NCI-H1048 (cell line): ENCODE results near the gene SHF.
"Not testable (repeated sequence)": the region's sequence is repeated elsewhere in the genome, so short reads cannot be mapped to it uniquely, and the experiment has no call there.

ENCODE experiments used
- DNase-seq: peaks from one replicate; lab custom pipeline; 2025; lab: John Stamatoyannopoulos, UW

The SHF gene, protein sequence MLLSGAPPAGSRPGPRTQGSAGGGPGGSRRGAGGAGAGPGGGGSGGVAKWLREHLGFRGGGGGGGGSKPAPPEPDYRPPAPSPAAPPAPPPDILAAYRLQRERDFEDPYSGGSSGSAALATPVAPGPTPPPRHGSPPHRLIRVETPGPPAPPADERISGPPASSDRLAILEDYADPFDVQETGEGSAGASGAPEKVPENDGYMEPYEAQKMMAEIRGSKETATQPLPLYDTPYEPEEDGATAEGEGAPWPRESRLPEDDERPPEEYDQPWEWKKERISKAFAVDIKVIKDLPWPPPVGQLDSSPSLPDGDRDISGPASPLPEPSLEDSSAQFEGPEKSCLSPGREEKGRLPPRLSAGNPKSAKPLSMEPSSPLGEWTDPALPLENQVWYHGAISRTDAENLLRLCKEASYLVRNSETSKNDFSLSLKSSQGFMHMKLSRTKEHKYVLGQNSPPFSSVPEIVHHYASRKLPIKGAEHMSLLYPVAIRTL

DNA sequence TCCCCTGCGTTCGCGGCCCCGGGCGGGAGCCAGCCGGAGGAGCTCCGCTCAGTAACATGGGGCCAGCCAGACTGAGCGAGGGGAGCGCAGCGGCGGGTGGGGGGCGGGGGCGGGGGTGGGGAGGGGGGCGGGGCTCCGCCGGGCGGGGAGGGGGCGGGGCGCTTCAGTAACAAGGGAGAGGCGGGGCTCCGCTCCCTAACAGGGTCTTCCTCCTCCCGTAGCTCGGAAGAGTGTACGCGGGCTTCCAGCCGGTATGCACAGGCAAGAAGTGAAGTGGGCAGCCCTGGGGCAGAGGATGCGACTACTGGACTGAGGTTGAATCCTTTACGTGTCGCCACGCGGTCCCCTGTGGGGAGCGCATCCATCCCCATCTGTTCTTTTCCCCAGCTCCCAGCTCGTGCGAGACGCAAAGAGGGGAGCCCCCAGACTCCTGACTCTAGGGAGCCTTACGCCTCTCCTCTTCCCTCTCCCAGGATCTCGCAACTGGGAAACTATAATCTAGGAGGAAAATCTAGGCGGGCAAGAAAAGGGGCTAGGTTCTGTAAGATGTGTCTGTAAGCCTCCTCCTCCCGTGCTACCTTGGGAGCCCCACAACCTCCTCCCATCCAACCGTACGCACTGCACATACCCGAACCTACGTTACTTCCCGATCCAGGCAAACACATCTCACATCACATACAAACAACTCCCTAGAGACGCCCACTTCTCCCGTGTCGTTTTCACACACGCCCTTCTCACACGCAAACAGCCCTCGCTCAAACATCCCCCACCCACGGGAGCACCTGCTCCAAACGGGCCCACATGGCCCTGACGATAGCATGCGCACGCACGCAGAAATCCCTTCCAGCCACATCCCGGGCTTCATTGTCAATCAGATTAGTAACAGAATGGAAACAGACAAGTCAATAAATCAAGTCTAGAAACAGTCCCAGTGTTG lies at the start of gene SHF:
TSS of gene SHF (minus strand) at position 73 of the 937 bp plus-strand sequence. CDS start at position 58, 15 bp downstream.
- no peak for DNase-seq

DNA sequence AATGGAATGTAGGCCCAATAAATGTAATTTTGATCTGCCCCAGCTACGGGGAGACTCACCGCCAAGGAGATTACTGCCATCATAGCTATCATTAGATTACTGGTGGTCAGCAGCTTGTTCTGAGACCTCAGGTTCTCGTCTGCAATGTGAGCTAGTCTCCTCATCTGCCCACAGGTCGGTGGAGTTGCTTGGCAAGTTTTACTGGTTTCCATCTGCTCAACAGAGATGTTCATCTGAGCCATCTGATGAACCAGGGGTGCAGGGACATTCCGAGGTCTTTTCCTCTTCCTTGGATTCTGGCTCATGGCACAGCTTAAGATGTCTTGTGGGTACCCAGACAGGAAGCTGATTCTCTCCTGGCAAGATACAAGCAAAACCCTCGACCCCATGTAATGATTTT lies 49.0 kb upstream of the SHF start:
- DNase-seq = not testable (repeated sequence)

DNA sequence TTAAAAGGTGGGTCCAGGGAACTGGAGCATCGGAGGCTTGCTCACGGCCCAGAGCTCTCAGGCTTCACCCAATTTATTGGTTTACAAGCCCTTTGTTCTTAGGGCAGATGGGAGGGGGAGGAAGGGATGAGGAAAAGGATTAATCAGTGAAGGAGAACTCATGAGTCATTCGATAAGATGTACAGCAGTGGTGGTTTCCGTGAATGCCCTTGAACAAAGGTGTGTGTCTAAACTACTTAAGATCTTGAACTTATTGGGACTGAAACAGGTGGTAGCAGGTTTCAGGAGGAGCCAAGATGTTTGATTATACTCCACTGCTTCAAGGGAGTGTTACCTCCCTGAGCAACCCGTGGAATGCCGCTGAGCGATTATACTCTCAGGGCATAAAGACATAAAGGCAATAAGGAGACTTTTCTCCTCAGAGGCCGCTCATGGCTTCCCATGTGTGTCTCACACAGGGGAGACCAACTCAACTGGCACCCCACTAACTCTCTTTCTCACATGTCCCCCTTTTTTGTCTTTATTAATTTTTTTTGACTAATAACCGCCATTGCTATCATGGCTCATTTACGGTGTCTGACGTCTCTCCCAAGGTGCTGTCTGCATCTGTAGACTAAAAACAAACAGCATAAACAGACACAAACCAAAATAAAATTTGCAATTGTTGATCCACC lies 46.9 kb upstream of the SHF start:
- DNase-seq = no peak

DNA sequence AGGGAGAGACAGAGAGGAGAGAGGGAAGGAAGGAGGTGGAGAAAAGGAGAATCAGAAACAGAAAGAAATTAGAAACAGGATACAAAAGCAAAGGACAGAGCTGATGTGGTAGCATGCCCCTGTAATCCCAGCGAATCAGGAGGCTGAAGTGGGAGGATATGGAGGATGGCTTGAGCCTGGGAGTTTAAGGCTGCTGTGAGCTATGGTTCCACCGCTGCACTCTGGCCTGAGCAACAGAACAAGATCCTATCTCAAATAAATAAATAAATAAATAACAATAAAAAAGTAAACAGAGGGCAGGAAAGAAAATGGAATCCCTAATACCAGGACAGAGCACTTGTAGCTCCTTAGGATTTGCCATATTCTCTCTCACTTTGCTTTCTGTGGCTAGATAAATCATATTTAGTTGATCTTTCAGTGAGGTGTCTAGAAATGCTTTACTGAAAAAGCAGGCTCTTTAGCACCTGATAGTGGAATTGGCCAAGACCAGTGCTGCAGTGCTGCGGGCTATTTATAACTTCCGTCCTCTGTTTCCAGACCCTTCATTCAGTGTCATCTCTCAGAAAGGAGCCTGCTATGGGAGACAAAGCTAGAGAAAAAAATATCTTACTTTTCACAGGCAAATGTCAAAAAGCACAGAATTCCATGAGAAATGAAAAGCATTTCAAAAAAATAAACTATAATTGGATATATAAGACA lies 44.2 kb upstream of the SHF start:
- no peak for DNase-seq

DNA sequence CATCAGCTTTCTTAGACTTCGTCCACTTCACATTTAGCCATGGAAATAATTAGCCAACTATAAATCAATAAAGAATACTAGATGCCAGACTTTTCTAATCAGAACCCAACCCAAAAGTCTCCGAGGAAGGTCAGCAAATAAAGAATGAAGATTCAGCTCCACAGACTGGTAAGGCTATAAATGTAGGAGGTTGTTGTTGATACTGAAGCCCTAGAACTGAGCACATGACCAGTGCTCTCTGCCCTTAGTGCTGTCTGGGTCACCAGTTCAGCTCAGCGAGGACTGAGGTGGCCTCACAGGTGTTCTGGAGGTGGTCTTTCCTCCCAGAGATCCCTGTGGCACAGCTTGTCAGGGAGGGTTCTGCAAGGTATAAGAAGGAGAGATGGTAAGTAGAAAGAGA lies 43.4 kb upstream of the SHF start:
- DNase-seq = no peak

DNA sequence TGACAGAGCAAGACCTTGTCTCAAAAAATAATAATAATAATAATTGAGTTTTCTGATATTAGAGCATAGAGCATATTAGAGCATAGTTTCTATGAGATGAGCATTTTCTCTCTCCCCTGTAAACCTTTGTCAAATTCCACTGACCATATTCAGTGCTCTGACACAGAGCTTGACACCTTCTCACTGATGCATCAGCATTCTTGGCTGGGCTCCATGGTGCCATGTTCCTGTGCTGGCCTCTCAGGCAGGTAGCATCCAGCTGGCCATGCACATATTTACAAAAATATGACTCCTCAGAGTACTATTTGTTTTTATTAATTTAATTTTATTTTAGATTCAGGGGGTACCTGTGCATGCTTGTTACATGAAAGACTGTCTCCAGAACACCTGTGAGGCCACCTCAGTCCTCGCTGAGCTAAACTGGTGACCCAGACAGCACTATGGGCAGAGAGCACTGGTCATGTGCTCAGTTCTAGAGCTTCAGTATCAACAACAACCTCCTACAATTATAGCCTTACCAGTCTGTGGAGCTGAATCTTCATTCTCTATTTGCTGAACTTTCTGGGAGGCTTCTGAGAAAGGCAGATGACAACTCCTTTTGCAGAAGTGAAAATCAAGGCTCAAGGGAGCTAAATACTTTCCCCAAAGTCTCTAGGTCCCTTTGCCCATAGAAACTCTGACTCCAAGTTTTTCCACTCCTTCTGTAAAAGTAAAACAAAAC lies 42.6 kb upstream of the SHF start:
- DNase-seq = no peak

DNA sequence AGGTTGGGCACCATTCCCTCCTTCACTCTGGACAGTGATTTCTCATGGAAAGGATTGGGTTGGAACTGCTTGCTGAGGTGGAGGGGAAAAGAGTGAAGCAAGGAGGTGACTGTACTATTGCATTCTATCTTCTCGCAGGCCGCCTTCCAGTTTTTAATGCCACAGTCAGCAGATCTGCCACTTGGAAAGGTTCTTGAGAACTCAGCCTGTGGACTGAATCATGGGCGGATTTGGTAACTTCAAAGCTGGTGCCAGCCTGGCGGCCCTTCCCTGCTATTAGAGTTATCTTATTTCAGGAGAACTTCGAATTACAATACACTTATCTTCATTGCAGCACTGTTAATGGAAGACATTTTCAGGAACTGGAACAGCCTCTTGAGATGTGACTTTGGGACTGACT lies 41.2 kb upstream of the SHF start:
- DNase-seq = no peak

DNA sequence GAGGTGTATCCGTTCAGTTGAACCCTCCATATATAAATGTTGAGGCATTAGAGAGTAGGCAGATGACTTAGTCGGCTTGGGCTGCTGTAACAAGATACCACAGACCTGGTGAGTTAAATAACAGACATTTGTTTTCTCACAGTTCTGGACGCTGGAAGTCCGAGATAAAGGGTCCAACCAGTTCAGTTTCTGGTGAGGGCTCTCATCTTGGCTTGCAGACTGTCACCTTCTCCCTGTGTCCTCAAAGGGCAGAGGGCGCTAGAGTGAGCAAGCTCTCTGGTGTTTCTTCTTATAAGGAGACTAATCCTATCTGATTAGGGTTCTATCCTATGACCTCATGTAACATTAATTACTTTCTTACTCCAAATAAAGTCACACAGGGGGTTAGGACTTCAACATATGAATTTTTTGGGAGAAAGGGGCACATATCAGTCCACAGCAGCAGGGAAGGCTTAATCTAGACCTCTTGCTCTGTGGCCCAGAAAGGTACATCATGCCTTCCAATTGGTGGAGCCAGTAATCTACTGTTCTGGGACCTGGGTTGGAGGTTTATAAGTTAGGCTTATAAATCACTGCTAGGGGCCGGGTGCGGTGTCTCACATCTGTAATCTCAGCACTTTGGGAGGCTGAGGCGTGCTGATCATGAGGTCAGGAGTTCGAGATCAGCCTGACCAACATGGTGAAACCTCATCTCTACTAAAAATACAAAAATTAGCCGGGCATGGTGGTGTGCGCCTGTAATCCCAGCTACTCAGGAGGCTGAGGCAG lies 37.9 kb upstream of the SHF start:
- DNase-seq = no peak

DNA sequence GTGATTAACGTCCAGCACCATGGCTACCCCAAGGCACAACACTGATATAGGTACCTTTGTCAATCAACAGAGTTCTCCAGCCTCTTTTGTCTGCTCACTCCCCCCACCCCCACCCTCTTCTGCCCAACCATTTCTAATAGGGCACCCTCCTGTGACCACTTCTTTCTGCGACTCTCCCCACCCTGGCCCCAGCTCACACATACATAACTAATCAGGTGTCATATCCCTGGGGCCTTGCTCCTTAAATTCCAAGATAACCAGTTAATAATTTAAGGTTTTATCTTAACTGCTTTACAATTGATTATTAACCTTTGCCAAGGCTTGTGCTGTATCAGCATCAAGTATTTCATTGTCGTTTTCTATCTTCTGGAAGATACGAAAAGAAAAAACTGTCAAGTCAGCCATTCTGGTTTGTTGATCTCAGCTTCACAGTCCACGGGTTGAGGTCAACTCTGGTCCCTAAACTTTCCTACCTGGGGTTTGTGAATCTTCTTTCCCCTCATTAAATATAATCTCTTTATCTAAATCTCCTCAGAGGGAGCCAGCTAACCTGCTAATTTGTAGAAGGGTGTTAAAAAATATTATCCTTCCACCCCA lies 37.0 kb upstream of the SHF start:
- DNase-seq = no peak

DNA sequence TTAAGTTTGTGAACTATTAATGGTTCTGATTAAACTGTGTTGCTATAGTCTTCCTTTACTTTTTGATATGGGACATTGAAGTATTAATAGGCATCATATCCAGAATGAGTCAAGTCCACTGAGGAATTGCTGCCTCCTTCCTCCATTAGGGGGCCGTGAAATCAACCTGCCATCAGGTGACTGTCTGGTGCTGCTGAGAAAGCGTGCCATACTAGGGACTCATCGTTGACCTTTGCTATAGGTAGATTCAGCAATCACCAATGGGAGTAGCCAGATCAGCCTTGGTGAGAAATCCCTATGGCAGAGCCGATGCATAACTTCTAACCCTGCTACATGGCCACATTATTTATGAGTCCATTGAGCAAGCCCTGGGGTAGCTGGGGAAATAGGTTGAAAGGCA lies 34.2 kb upstream of the SHF start:
- DNase-seq = no peak

DNA sequence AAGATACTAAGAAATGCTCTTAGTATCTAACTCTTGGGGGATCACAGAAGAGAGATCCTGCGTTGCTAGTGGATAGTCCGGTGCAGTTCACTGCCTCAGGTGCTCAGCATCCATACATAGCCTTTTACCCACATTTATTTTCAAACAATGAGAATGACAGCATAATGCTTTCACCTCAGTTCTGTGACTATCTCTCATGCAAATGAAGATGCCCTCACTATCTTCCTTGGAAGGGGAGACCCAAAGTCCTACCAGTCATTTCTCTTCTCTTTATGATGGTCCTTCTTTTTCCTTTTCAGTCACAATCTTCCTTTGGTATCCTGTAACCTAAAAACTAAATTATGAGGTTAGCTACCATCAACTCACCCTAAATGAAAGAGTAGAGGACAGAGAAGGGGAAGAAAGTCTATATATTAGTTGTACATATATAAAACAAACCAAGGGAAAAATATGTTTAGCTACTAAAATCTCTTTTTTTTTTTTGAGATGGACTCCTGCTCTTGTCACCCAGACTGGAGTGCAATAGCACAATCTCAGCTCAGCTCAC lies 33.4 kb upstream of the SHF start:
- DNase-seq = no peak

DNA sequence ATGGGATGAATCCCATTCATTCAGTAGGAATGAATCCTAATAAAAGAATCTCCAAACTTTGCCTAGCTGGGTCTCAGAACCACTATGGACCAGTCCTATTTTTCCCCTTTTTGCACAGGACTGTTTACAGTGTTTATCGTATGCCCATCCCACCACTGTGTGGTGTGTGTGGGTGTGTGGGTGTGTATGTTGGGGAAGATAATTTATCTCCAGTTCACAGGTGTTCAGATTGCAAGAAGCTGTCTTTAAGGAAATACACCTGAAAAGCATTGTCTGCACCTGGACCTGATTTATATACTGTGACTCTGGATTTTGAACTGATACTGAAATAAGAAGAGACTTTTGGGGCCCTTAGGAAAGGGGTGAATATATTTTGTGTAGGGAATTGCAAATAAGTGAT lies 24.7 kb upstream of the SHF start:
- no peak for DNase-seq

DNA sequence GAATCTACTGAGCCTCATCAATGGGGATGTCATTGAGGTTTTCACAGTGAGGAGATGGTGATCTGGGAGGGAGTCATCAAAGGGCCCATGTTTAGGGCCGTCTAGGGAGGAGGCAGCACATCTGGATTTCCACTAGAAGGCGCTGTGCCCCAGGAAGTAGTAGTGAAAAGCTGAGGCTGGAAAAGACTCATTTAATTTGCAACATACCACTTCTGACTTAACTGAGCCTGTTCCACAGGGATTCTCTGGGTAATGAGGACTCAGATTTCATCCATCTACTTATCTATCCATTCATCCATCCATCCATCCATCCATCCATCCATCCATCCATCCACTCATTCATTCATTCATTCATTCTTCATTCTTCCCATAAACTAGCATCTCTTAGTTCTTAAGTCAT lies 17.4 kb upstream of the SHF start:
- no peak for DNase-seq

DNA sequence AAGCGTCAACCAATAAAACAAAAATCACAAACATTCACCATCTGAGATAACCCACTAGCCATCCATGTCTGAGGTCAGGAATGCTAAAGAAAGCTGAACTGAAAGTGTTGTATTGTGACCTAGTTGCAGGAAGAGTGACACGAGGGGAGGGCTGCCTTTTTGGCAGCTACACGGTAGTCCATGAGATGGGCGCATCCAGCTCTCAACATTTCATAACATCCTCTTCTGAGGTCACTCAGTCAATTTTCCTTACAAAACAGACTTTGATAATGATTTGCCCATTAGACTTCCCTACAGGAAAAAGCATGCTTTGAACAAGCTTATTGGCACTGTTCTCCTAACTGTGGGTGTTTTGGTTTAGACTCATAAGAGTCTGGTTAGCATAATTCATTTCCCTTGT lies 15.4 kb upstream of the SHF start:
- DNase-seq = no peak

DNA sequence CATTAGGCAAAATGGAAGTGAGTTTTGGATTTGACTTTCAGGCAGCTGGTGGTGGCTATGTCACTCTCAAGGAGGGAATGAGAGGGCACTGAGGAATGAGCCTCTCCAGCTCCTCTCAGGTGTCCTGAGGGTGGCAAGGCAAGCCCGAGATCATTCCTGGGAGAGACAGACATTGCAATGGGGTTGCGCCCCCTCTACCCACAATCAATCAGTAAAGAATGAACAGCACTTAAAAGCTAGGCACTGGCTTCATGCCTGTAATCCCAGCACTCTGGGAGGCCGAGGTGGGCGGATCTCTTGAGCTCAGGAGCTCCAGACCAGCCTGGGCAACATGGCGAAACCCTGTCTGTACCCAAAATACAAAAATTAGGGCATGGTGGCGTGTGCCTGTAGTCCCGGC lies 14.1 kb upstream of the SHF start:
- no peak for DNase-seq

DNA sequence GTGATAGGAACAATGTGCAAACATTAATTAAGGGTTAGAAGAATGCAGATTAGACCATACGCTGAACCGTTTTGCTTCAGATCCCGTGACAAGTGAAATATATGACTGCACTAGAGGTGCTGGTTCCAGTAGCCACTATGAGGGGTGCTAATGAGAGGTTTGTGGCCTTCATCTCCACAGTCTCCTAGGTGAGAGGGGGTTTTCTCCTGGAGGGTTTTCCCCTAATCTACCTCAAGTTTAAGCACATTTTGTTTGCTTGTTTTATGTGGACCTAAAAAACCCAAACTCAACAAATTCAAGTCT lies 13.7 kb upstream of the SHF start:
- DNase-seq = no peak

DNA sequence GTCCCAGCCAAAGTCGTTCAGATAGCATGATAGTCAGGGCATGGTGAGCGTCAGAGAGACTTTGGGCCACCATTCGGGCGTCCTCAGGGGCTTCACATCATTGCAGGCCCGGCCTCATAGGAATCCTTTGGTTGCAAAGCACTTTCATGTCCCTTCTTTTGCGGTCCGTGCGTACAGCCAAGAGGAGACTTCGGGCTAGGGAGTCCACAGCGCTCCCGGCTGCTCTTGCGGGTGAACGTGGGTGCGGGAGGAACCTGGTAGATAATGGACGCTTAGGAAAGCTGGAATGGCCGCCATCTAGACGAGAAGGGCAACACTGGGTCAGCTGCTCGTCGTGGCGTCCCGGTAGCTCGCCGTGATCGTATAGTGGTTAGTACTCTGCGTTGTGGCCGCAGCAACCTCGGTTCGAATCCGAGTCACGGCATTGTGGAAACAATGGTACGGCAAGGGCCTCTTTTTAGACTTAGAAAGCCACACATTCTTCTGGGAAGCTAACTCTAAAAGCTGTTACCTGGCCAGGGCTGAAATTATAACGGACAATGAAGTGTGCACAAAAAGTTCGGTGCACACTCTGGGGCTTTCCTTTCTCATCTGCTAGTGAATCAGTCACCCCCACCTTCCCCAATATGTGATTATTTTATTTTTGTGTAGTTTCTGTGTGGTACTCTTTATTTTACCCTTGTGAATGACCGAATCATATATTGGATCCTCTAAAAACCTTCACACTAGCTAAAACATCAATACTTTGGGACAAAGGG lies 13.2 kb upstream of the SHF start:
- no peak for DNase-seq

DNA sequence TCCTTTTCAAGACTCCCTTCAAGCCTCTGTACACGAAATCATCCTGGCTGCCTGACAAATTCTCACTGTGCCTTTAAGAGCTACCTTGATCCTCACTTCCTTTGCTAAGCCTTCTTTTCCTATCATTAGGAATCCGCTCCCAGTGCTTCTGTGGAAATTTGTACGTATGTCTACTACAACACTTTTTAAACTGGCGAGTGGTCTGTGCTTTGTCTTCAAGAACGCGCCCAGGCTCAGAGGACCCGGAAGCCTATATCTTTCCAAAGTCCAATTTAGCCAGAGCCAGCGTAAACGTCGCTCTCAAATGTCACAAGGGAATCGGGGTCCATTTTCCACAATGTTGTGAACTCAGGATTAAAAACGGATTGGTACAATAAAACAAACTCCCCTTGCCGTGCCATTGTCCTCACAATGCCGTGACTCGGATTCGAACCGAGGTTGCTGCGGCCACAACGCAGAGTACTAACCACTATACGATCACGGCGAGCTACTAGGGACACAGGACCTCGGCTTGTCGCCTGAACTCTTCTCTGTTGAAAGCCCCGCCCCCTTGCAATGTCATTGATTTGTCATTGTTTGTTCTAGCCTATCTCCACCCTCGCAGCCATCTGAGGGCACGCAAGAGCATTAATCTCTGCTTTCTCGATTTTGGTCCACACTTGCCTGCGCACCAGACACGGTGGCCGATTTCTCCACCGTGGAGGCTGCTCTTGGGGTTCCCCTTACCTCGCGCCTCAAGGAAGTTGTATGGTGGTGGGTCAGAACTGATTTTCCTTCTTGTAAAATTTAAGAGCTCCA lies 12.4 kb upstream of the SHF start:
- DNase-seq = no peak
